Measurements from ENCODE around the gene MUC4.
"Not testable (repeated sequence)": the region's sequence is repeated elsewhere in the genome, so short reads cannot be mapped to it uniquely, and the experiment has no call there.

DNA sequence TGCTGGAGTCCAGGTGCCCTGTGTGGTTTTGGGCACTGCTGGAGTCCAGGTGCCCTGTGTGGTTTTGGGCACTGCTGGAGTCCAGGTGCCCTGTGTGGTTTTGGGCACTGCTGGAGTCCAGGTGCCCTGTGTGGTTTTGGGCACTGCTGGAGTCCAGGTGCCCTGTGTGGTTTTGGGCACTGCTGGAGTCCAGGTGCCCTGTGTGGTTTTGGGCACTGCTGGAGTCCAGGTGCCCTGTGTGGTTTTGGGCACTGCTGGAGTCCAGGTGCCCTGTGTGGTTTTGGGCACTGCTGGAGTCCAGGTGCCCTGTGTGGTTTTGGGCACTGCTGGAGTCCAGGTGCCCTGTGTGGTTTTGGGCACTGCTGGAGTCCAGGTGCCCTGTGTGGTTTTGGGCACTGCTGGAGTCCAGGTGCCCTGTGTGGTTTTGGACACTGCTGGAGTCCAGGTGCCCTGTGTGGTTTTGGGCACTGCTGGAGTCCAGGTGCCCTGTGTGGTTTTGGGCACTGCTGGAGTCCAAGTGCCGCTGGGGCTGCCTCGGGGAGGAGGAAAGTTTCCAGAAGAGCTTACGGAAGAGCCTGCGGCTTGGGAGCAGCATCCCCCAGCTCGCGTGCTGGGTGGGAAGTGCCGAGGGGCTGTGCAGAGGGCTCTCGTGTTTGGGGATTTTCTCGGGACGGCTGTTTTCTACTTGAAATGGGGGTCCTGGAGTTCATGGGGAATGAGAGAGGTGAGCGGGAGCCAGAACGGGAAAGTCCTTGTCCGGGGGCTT is 12.9 kb upstream of the MUC4 start:
- not testable (repeated sequence) for TF ChIP-seq EZH2 (IDR thresholded peaks at IDR 0.05; ENCODE audit: insufficient read depth, poor library complexity, severe bottlenecking); EZH2phosphoT487 (IDR thresholded peaks at IDR 0.05; ENCODE audit: insufficient read depth, low read depth)
